Naive thymus-derived CD8-positive, alpha-beta T cell (primary cell): ENCODE results near the gene TSR3. TPM values are rescaled to one million over a fixed set of nuclear protein-coding genes. Genes with fewer than 3 reads are reported as not detected.
A peak's percentile ranks its signal among the peaks of the same experiment; 100 is the strongest.

Experiments used
- ATAC-seq, 2 donors: fragments of 150-1000 bp; cut with Tn5 transposase in 1 of 2; sonication (Bioruptor Pico), chemical (Tn5 transposase) in 1 of 2; 1 replicate in 1 of 2; 2 replicates in 1 of 2; pipeline ENCODE4 v1.10.0; 2021; ENCODE audit warnings: mild to moderate bottlenecking in 2 of 2, moderate library complexity in 2 of 2
- POLR2A ChIA-PET: fragments of 350-600 bp; sonication (Branson Sonifier 250); formaldehyde crosslinking; loops from one replicate; lab custom pipeline; 2021; ENCODE audit warnings: antibody characterized with exemption; lab: Charles Lee
- DNase-seq, 10 donors: peaks; one replicate each; pipeline versions ENCODE4 v3.0.0 to v3.0.0-alpha.2; 2020 to 2022
- H3K27ac Mint-ChIP-seq, 10 donors: one replicate each; pipeline ENCODE4 v1.8.0; 2020 to 2022; ENCODE audit warnings: mild to moderate bottlenecking in 10 of 10, mixed read lengths in 10 of 10, moderate library complexity in 4 of 10, inconsistent platforms in 1 of 10
- H3K27me3 Mint-ChIP-seq, 5 donors: one replicate each; pipeline ENCODE4 v1.8.0; 2021 to 2022; ENCODE audit warnings: mixed read lengths in 5 of 5
- H3K36me3 Mint-ChIP-seq, 3 donors: one replicate each; pipeline ENCODE4 v1.8.0; 2020 to 2022; ENCODE audit warnings: mixed read lengths in 3 of 3, mild to moderate bottlenecking in 2 of 3, inconsistent platforms in 1 of 3
- H3K4me1 Mint-ChIP-seq, 4 donors: one replicate each; pipeline ENCODE4 v1.8.0; 2021 to 2022; ENCODE audit warnings: mixed read lengths in 4 of 4
- H3K4me3 Mint-ChIP-seq, 10 donors: one replicate each; pipeline ENCODE4 v1.8.0; 2020 to 2022; ENCODE audit warnings: mild to moderate bottlenecking in 10 of 10, mixed read lengths in 10 of 10, moderate library complexity in 6 of 10, inconsistent platforms in 1 of 10
- H3K9me3 Mint-ChIP-seq, 9 donors: one replicate each; pipeline ENCODE4 v1.8.0; 2020 to 2022; ENCODE audit warnings: mixed read lengths in 9 of 9, mild to moderate bottlenecking in 3 of 9, inconsistent platforms in 1 of 9, moderate library complexity in 1 of 9
- polyA plus RNA-seq, 3 donors: library from polyadenylated mRNA; unstranded; fragments of 300-500 nt; fragmentation: Illumina TruSeq; gene quantifications; one replicate each; pipeline ENCODE4 v1.2.3, GENCODE V29; 2021
- total RNA-seq, 8 experiments: library from RNA in 2 of 8; stranded (reverse) in 2 of 8; gene quantifications; one replicate each; pipeline ENCODE4 v1.2.3 and lab custom pipeline; 2021 to 2026

Gene TSR3
- total and polyA plus RNA-seq, 5 experiments from 2014 or later, result 37.1 to 99.4 (median 88.8) TPM

GRCh38 chr16:1314399-1315068 is 37.1 kb downstream of the TSR3 start:
- peaks cover 0 to 61% (median 3%) of the 10 kb centered on the region in 3 donors for H3K36me3 Mint-ChIP-seq

GRCh38 chr16:1313721-1314369 is 37.8 kb downstream of the TSR3 start:
- DNase-seq, result no peak
- POLR2A ChIA-PET, result interaction anchor here (1.3 kb wide), 1 partner anchor 12 kb away, joined by 5 read pairs; no protein-coding TSS in a partner anchor
- H3K9me3 Mint-ChIP-seq, result no peaks in the 10 kb centered on the region
- peaks cover 0 to 54% (median 3%) of the 10 kb centered on the region in 3 donors for H3K36me3 Mint-ChIP-seq
- H3K4me1 Mint-ChIP-seq, result peaks cover 18 to 48% (median 46%) of the 10 kb centered on the region in 4 donors
- peak overlapping the region in 1 of 10 donors; percentile 41 for H3K27ac Mint-ChIP-seq
- ATAC-seq, result no peak
- no peaks in the 10 kb centered on the region for H3K27me3 Mint-ChIP-seq
- no peak overlapping the region for H3K4me3 Mint-ChIP-seq

More at GRCh38 chr16:1314399-1315068, 37.1 kb downstream of the TSR3 start:
- POLR2A ChIA-PET, result interaction anchor here (0.6 to 1.3 kb wide), 2 partner anchors 12 to 54 kb away, joined by 4 to 5 read pairs; no protein-coding TSS in a partner anchor
- no peak for DNase-seq
- Mint-ChIP-seq H3K27me3 (no peaks in the 10 kb centered on the region), H3K9me3 (no peaks in the 10 kb centered on the region), H3K4me1 (peaks cover 18 to 48% (median 46%) of the 10 kb centered on the region in 4 donors), H3K27ac (peak overlapping the region in 1 of 10 donors; percentile 8), H3K4me3 (no peak overlapping the region)
- no peak for ATAC-seq

DNA sequence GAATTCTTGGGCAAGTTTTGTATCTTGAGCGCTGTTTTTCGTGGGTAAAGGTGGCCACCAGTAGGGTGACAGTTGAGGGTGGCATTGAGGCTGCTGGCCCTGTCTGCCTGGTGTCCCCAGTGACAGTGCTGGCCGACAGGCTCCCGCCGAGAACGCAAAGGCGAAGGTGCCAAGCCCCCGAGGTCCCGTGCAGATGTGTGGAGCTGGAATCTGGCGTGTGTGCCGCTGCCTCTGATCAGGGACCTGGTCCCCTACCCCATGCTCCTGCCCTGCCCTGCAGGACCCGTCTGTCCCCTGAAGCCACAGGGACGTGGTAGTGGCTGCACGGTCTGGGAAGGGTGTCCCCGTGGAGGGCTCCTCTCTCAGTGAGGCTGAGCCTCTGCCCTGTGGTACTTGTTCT is 38.8 kb downstream of the TSR3 start:
- POLR2A ChIA-PET, result interaction anchor here (1.0 to 1.2 kb wide), 2 partner anchors 18 to 38 kb away, joined by 3 read pairs; no protein-coding TSS in a partner anchor
- no peaks in the 10 kb centered on the region for H3K27me3 Mint-ChIP-seq
- ATAC-seq (no peak), DNase-seq (no peak)
- peak overlapping the region in 7 of 10 donors; percentile 8 to 71 (median 38) for H3K27ac Mint-ChIP-seq
- no peaks in the 10 kb centered on the region for H3K9me3 Mint-ChIP-seq
- H3K4me1 Mint-ChIP-seq, result peaks cover 18 to 50% (median 44%) of the 10 kb centered on the region in 4 donors
- H3K36me3 Mint-ChIP-seq, result peaks cover 0 to 44% (median 0%) of the 10 kb centered on the region in 3 donors
- H3K4me3 Mint-ChIP-seq, result peak overlapping the region; percentile 56 to 99 (median 78)

GRCh38 chr16:1312467-1312816 is 39.2 kb downstream of the TSR3 start:
- Mint-ChIP-seq H3K27ac (peak overlapping the region in 6 of 10 donors; percentile 11 to 67 (median 45)), H3K4me3 (peak overlapping the region; percentile 41 to 99 (median 74)), H3K36me3 (peaks cover 0 to 40% (median 0%) of the 10 kb centered on the region in 3 donors), H3K9me3 (no peaks in the 10 kb centered on the region), H3K27me3 (no peaks in the 10 kb centered on the region), H3K4me1 (peaks cover 19 to 53% (median 44%) of the 10 kb centered on the region in 4 donors)
- no peak for ATAC-seq
- no peak for DNase-seq
- POLR2A ChIA-PET, result interaction anchor here (1.0 to 1.2 kb wide), 2 partner anchors 18 to 39 kb away, joined by 3 read pairs; no protein-coding TSS in a partner anchor

GRCh38 chr16:1311738-1312466 is 39.8 kb downstream of the TSR3 start:
- Mint-ChIP-seq H3K4me3 (peak overlapping the region; percentile 94 to 99 (median 98)), H3K36me3 (peaks cover 0 to 34% (median 0%) of the 10 kb centered on the region in 3 donors), H3K27me3 (no peaks in the 10 kb centered on the region), H3K9me3 (no peaks in the 10 kb centered on the region), H3K4me1 (peaks cover 19 to 58% (median 44%) of the 10 kb centered on the region in 4 donors), H3K27ac (peak overlapping the region in 5 of 10 donors; percentile 11 to 97 (median 55))
- POLR2A ChIA-PET, result interaction anchor here (0.6 to 1.2 kb wide), 3 partner anchors 8 to 39 kb away, joined by 3 read pairs; no protein-coding TSS in a partner anchor
- DNase-seq (no peak), ATAC-seq (no peak)

- Mint-ChIP-seq H3K4me3 (peak overlapping the region; percentile 94 to 99 (median 98)), H3K27ac (peak overlapping the region; percentile 94 to 98 (median 96)), H3K4me1 (peaks cover 21 to 61% (median 50%) of the 10 kb centered on the region in 4 donors), H3K9me3 (no peaks in the 10 kb centered on the region), H3K36me3 (peaks cover 0 to 28% (median 0%) of the 10 kb centered on the region in 3 donors), H3K27me3 (no peaks in the 10 kb centered on the region)
- ATAC-seq (no peak), DNase-seq (no peak)
- POLR2A ChIA-PET, result interaction anchor here (0.6 kb wide), 1 partner anchor 9 kb away, joined by 3 read pairs; no protein-coding TSS in a partner anchor
Observed at GRCh38 chr16:1311212-1311737, 40.4 kb downstream of the TSR3 start.

GRCh38 chr16:1310832-1311200 is 40.9 kb downstream of the TSR3 start:
- Mint-ChIP-seq H3K4me1 (peaks cover 21 to 64% (median 54%) of the 10 kb centered on the region in 4 donors), H3K4me3 (peak overlapping the region; percentile 94 to 99 (median 98)), H3K27me3 (no peaks in the 10 kb centered on the region), H3K27ac (peak overlapping the region; percentile 94 to 98 (median 96)), H3K9me3 (no peaks in the 10 kb centered on the region), H3K36me3 (peaks cover 0 to 24% (median 0%) of the 10 kb centered on the region in 3 donors)
- ATAC-seq (peak in 1 of 2 donors; percentile 11), DNase-seq (peak in 6 of 10 donors; percentile 31 to 54 (median 40))
- POLR2A ChIA-PET, result no interaction called here

DNA sequence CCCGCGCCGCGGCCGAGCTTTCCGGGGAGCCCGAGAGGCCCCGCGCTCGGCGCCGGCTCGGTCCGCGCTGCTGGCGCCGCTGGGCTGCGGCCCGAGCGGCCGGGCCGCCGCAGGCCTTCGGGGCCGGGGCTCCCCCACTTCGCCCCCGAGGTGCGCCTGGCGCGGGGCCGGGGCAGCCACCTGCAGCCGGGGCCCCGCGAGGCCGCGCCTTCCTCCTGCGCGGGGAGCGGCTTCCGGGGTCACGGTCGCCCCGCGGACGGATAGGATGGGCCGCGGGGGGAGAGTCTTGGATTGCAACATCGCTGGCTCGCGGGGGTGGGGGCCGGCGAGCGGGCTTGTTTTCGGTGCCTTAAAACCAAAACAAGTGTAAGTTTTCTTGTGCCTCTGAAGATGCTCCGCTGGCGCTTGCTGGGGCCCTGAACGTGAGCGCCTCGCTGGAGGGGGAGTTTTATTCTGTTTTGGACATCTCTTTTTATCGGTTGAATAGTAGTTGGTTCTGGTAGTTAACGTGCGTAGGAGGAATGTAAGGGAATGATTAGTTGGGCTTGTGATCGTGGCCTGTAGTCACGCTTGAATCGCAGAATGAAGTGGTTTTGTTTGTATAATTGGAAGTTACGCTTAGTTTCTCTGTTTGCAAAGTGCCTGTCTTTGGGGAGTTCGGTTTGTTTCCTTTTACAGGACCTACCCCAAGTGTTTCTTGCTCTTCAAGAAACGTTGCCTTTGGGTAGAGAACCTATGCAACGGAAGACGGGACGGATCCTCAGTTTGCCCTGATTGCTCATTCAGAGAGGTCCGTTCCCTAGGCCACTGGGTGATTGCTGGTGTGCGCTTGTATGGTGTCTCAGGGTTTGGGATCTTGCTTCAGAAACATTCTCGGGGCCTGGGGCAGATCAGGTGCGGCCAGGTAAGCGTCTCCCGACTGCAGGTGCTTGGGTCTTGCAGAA is 41.5 kb downstream of the TSR3 start:
- Mint-ChIP-seq H3K4me1 (peaks cover 21 to 69% (median 56%) of the 10 kb centered on the region in 4 donors), H3K4me3 (peak overlapping the region; percentile 94 to 99 (median 98)), H3K9me3 (no peaks in the 10 kb centered on the region), H3K36me3 (peaks cover 0 to 19% (median 0%) of the 10 kb centered on the region in 3 donors), H3K27me3 (no peaks in the 10 kb centered on the region), H3K27ac (peak overlapping the region; percentile 94 to 98 (median 96))
- DNase-seq, result peak; percentile 44 to 71 (median 50)
- POLR2A ChIA-PET, result interaction anchor here (0.6 to 1.8 kb wide), 13 partner anchors 9 to 845 kb away, joined by 3 to 17 read pairs (median 5); partner anchors contain the start of genes BAIAP3, TELO2, TRAF7 and UQCC4
- ATAC-seq, result peak; percentile 24 to 54

DNA sequence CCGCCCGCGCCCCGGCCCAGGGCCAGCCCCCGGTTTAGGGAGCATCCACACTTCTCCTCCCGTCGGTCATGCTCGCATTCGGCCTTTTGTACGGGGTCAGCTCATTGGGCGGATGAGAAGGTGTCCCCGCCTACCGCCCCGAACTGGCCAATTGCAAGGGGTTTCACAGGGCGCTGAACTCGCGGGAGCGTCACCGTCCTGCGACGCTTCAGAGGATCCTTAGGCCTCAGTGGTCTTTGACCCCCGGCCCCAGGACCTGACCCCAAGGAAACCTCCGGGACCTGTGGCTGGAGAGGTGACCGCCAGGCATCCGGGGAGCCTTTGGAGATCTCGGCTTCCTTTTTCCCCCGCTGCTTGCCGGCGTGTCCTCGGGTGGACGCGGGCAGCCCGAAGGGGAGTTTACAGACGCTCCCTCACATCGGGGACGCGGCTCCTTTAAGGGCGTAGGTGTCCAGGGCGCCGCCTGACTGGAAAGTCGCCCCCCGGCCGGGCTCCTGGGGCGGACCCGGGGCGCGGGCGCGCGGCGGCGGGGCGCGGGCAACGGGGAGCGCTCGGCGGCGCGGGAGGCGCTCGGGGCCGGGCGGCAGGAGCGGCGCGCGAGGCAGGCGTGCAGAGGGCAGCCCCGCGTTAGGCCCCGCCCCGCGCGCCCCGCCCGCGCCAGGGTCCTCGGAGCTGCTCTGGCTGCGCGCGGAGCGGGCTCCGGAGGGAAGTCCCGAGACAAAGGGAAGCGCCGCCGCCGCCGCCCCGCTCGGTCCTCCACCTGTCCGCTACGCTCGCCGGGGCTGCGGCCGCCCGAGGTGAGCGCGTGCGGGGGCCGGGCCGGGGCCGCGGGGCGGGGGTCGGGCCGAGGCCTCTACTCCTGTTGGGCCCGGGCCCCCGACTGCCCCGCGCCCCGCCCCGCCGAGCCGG is 42.4 kb downstream of the TSR3 start, which contains the start of gene UBE2I:
TSS of gene UBE2I (plus strand) at position 660 of the 909 bp plus-strand sequence. CDS start 4,395 bp downstream, outside the sequence.
- ATAC-seq, result peak; percentile 67 to 68
- POLR2A ChIA-PET, result interaction anchor here (0.6 to 1.8 kb wide), 23 partner anchors 8 to 846 kb away, joined by 3 to 17 read pairs (median 4); partner anchors contain the start of genes BAIAP3, MAPK8IP3, NUBP2 and SPSB3
- Mint-ChIP-seq H3K4me3 (peak within 1 kb of the TSS; percentile 94 to 99 (median 98)), H3K36me3 (peaks cover 0 to 10% (median 0%) of the 10 kb centered on the region in 3 donors), H3K9me3 (no peaks in the 10 kb centered on the region), H3K4me1 (peaks cover 23 to 70% (median 59%) of the 10 kb centered on the region in 4 donors), H3K27ac (peak within 1 kb of the TSS; percentile 98 to 100 (median 100)), H3K27me3 (no peaks in the 10 kb centered on the region)
- DNase-seq, result peak; percentile 90 to 100 (median 98)
